Forelimb muscle (tissue), 1 donor: ENCODE results near the gene STAU1. TPM values are rescaled to one million over a fixed set of nuclear protein-coding genes. Genes with fewer than 3 reads are reported as not detected.
"Not testable (repeated sequence)": the region's sequence is repeated elsewhere in the genome, so short reads cannot be mapped to it uniquely, and the experiment has no call there.

ENCODE experiments used
- DNase-seq: peaks from one replicate; pipeline ENCODE4 v3.0.0-alpha.2; 2013; ENCODE audit warnings: low read depth
- polyA plus RNA-seq: library from polyadenylated mRNA; unstranded; fragments of 120-200 nt; gene quantifications from one replicate; pipeline ENCODE4 v1.2.1, GENCODE V29; 2013; ENCODE audit not compliant: insufficient read length

STAU1 gene
- polyA plus RNA-seq, 1 donor = 52.1 TPM

DNA sequence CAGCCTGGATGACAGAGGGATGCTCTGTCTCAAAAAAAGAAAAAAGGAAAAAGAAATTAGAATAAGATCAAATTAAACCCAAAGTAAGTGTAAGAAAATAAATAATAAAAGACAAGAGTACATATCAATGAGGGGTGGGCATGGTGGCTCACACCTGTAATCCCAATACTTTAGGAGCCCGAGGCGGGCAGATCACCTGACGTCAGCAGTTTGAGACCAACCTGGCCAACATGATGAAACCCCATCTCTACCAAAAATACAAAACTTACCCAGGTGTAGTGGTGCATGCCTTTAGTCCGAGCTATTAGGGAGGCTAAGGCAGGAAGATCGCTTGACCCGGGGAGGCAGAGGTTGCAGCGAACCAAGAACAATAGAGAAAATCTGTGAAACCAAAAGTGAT, 14.9 kb upstream of the STAU1 start:
- no peak for DNase-seq

DNA sequence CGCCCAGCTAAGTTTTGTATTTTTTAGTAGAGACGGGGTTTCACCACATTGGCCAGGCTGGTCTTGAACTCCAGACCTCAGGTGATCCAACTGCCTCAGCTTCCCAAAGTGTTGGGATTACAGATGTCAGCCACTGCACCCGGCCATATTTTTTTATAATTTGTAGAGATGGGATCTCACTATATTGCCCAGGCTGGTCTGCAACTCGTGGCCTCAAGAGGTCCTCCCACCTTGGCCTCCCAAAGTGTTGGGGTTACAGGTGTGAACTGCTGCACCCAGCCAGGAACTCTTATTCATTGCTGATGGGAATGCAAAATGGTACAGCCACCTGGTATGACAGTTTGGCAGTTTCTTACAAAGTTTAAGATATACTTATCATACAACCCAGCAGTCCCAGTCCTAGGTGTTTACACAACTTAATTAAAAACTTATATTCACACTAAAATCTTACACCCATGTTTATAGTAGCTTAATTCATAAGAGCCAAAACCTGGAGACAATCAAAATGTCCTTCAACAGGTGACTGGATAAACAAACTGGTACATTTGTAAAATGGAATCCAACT, 11.7 kb upstream of the STAU1 start:
- DNase-seq = no peak

DNA sequence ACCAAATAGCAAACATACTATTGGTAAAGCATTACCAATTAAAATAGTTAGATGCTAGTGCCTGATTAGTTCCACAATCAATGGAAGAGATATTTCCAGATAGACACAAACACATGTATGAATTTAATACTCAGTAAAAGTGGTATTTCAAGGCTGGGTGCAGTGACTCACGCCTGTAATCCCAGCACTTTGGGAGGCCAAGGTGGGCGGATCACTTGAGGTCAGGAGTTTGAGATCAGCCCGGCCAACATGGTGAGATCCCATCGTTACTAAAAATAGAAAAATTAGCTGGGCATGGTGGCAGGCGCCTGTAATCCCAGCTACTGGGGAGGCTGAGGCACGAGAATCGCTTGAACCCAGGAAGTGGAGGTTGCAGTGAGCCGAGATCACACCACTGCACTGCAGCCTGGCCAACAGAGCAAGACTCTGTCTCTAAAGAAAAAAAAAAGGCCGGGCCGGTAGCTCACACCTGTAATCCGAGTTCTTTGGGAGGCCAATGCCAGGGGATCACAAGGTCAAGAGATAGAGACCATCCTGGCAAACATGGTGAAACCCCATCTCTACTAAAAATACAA, 4.9 kb upstream of the STAU1 start:
- DNase-seq = not testable (repeated sequence)

DNA sequence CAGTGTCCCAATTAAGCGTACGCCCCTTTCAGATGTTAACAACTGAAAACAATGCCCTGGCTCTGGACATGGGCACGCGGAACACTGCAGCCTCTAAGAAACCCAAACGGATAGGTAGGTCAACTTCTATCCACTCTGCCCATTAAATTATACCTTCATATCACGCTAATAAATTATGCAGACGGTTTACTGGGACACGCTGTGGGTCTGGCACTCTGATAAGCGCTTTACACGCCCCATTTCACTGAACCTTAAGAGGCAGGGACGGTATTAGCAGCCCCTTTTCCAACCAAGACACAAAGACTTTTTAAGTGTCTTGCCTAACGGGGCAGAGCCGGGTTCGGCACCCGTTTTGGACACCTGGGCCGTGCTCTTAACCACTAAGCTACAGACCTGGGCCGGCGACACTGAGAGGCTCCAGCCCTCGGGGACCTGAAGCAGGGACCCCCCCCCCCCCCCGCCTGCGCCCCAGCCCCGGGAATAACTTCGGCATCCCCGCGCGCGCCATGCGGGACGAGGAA, 744 bp downstream of the STAU1 start:
- no peak for DNase-seq

DNA sequence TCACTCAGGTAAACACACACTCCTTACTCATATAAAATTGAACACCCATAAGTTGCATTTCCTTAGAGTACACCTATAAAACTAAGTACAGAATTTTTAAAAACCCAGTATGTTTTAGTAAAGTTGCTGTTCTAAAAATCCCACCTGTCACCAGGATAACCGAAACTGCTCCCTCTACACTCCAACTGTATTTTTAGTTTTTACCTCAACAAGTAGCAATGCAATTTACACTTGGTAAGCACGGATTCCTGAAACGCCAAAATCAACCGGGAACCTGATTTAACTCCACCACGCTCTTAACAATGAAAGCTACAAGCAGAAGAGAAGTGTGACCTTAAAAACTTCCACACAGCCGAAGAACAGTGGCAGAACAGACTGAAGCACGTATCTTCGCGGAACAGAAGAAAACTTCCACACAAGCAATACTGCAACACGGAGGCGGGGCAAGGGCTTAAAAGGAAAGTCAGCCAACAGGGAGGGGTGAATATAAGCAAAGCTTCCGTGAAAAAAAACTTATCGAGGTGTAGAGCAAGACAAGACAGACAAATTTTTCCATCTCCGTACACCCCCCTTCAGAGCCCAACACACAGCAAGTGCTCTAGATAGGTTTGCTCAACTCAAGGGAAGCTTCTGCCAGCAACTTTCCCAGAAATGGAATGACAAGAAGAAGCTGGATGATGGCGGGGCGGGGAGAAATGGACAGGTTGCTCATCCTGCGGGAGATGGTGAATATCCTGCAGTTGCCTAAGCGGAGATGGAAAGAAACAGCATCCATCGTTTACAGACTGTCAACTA, 1.4 kb downstream of the STAU1 start:
- DNase-seq = no peak

DNA sequence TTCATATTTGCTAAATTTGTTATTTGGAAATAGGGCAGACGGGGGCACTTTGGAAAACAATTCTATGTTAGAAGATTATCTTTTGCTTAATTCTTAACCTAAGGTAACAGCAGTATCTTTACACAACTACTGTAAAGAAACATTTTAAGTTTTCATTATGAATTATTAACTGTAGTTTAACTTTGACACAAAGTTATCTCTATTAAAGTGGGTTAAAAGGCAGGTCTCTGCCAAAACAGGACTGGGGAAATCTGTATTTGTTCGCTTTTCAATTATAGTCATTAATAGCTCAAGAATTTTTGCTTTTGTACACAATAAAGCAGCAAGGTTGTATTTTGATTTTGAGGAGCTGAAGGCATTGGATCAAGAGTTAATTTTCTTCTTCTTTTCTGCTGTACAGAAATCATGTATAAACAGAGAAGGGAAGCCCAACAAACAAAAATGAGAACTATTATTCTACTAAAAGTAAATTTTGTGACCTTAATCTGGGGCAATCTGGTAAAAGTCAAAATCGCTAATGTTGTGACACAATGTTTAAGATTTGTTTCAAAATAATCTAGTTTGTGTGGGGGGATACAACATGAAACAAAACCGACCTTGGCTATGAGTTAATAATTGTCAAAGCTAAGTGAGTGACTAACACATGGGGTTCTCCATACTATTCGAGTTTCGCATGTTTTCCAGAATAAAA, 2.9 kb downstream of the STAU1 start:
- DNase-seq = no peak

DNA sequence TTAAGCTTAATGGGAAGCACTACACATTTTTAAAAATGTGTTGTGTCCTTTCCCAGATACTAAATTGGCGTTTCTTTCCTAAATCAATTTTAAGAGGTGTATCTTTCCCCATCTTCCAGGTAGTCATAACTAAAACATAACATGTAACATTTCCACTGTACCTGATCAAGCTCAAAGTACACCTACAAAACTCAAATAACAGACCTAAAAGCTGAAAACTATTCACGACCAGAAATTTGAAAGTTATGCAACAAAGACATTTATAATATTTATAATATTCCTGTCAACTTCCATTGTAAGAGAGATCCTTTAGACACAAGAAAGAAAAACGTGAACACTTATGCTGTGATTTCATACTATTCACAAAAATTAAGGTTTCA, 3.5 kb downstream of the STAU1 start:
- no peak for DNase-seq

DNA sequence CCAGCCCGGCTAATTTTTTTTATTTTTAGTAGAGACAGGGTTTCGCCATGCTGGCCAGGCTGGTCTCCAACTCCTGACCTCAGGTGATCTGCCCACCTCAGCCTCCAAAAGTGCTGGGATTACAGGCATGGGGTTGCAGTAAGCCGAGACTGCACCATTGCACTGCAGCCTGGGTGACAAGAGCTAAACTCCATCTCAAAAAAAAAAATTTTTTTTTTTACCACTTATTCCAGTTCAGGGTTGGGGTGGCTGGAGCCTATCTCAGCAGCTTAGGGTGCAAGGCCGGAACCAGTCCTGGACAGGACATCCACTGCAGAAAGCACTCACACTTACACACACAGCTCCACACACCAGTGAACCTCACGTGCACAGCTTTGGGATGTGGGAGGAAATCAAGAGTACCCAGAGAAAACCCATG, 4.0 kb downstream of the STAU1 start:
- DNase-seq = not testable (repeated sequence)

DNA sequence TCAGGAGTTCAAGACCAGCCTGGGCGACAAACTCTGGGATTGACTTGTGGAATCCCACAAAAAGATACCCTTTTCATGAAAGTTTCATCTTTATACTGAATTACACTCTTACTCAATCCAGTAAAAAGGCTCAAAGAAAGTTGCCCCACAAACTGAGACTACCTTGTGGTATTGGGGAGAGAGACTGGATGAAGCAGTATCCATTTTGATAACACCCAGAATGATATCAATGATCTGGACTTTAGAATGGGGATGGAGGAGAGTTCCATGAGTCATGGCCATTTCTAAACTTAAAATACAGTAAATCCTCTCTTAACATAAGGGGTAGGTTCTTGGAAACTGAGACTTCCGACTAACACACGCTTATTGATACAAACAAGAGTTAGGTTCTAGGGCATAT, 4.7 kb downstream of the STAU1 start:
- DNase-seq = no peak

DNA sequence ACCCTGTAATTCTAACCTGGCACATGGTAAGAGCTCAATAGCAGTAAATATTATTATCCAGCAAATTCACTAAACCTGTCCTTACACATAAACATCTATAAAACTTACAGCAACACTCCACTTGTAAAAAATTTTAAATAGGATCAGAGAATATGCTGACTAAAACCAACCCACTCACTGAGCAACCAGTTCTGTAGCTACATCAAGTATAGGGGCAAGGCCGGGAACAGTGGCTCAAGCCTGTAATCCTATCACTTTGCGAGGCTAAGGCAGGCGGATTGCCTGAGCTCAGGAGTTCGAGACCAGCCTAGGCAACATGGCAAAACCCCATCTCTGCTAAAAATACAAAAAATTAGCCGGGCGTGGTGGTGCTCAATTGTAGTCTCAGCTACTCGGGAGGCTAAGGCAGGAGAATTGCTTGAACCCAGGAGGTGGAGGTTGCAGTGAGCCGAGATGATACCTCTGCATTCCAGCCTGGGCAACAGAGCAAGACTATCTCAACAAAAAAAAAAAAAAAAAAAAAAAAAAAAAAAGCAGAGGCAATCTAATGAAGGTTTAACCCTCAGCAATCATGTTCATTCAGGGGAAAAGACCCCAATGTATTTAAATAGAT, 6.8 kb downstream of the STAU1 start:
- no peak for DNase-seq

DNA sequence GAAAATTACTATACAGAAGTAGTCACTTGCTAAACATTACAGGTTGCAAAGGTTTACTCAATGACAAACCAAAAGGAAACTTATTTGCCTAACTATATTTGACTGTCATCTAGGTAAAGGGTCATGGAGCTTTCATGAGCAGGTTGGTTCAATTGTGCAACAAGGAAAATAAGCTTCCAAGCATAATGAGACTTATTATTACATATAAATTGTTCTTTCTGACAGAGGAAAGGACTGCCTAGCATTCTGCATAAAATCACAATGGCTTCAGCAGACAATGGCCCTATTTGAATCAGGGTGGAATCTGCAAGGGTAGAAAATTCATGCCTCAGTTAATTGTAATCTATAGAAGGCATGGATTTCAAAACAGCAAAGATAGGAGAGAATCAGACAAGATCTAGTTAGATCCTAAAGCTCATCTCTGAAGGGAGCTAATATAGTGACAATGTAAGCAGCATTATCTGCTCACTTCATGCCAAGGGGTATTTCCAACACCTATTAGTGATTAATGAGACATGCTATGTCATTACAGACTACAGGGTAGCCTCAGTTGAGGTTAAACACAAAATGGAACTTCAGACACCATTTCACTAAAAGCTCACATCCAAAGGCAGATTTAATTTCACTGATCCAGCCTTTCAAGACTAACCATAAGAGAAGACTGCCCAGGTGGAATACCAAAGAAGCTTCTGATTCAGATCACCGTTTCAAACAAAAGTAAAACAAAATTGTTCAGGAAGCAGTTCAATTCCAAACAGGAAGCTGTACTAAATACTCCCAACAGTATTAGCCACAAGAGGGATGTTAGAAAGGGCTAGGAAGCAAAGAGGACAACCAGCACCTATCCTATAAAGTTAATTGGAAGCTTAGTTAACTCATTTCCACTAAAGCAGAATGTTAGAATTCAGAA, 8.5 kb downstream of the STAU1 start:
- DNase-seq = no peak

DNA sequence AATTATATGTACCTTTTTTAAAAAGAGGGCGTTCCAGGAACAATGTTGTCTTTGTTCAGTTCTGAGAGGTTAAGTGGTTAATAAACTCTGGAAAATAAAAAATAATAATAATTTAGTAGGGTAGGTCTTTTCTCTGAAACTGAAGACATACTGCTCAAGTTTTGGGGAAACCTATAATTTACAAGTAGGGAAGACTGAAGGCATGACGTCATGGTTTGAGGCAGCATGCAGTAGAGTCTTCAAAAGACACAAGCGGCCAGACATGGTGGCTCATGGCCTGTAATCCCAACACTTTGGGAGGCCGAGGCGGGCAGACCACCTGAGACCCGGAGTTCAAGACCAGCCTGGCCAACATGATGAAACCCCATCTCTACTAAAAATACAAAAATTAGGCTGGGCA, 14.0 kb downstream of the STAU1 start:
- no peak for DNase-seq

DNA sequence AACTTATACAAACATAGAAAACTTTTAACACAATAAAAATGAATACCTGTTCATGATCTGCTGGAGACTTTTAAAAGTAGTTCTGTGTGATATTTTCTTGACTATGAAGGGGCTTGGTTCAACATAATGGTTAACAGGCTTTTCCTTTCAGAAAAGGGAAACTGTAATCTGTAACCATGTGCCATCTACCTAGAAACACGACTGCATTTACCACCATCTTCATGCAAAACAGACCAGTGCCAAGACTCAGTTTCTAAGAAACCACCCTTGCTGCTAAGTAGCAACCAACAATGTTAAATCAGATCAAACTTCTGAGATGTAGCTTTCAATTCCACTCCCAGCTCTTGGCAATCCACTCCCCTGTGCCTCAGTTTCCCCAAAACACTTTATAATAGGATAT, 15.7 kb downstream of the STAU1 start:
- DNase-seq = no peak

DNA sequence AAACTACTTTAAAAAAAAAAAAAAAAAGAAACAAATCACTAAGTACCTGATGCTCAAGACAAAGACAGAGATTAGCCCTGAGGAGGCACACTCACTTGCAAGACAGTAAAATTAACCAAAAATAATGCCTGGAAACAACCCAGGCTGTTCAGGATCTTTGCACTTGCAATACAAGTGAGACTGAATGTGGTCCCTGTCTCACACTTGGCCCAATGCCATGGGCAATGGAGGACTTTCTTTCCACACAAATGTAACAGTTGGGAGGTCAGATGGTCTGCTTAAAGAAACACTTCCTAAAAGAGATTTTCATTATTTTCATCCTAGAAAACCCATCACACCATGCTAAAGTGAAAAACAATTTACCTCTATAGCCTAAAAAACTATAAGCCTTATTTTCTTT, 16.2 kb downstream of the STAU1 start:
- no peak for DNase-seq

DNA sequence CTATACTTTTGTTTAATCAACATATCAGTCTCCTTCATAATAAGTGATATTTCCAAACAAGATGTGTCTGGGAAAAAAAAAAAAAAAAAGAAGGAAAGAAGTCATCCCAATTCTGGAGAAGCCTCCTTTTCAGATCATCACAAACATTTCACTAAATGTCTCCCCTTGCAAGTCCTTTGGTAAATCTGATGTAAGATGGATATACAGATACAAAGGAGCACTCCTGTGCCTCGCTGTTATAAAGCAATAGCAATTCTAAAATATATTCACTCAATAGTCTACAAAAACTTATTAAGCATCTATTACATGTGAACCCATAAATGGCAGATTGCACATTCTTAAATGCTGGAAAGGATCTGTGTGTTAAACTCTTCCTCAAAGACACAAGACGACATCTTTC, 17.4 kb downstream of the STAU1 start:
- DNase-seq = no peak

DNA sequence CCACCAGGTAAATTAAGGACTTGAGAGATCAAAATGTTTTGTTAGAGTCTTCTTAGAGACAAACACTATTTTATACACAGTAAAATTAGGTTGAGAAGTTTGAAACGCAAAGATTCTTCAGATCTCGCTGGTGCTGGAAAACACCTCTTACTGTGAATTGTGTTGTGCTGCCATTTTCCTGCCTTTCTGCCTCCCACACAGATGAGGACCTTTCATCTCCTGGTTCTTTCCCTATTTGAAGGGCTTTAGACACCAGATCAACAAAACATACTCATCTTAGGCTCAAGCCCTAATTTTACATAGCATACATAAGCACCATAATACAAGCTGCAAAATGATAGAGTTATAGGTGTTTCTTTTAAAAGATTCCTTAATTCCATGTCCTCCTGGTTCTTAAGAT, 18.6 kb downstream of the STAU1 start:
- no peak for DNase-seq

DNA sequence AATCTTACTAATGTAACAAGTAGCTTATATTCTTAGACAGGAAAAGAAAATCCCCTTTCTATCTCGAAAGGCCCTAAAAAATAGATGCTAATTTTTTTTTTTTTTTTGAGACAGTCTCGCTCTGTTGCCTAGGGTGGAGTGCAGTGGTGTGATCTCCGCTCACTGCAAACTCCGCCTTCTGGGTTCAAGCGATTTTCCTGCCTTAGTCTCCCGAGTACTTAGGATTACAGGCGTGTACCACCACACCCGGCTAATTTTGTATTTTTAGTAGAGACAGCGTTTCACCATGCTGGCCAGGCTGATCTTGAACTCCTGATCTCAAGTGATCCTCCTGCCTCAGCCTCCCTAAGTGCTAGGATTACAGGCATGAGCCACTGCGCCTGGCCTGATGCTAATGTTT, 19.3 kb downstream of the STAU1 start:
- not testable (repeated sequence) for DNase-seq

DNA sequence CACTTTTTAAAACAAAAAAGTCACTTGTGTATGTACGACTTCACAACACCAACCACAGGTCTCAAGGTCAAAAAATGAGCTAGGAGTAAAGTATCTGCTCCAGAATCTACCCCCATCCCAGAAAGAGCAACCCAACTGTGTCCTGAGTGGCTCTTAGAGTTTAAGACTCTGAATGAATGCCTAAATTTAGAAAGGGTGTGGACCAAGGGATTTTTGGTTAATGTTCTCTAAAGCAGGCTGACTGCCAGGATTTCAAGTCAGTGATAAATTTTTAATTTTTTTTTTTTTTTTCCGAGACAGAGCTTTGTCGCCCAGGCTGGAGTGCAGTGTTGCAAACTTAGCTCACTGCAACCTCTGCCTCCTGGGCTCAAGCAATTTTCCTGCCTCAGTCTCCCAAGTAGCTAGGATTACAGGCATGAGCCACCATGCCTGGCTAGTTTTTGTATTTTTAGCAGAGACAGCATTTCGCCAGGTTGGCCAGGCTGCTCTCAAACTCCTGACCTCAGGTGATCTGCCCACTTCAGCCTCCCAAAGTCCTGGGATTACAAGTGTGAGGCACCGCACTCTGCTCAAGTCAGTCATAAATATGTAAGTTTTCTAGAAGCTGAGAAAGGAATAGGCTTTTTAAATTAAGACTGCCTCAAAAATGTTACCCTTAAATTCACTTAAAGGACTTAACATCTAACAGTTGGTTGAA, 20.2 kb downstream of the STAU1 start:
- no peak for DNase-seq

DNA sequence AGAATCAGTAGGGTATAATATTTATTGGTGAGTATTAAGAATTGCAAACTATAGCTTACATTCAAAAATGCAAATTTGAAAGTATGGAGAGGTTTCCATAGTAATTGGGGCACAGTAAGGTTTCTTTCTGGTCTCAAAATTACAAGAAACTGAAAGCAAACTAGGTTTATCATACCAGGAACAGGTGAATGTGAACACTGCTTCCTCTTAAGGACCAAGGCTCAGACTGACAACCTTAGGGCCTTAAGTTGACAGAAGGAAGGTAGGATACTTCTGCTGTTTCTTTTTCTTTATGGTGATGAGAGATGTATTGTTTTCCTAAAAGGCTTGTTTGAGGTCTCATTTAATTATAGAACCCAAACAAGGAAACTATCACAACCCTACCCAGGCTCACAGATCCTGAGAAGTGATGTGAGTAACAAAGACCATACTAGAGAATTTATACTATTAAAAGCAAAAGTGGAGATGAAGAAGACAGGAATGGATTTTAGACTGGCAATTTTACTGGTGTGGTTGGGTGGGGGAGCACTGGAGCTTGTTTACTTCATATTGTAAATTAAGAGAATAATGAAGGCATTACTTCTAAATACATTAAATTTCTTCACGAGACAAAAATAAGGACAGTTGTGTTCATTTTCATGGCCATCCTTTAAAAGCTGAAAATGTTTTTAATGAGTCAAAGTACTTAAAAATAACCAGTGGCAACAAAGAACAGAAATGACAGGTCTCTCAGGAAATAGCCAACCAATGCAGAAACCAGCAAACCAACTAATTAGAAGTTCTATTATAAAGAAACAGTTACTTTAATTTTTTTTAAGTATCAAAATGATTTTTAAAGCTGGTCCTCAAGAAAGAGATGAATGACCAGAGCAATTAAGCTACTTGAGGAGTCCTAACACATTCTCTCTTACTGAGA, 21.3 kb downstream of the STAU1 start:
- no peak for DNase-seq
